Breast epithelium (tissue), 4 donors: Measurements from ENCODE around the gene JAM2. TPM values are rescaled to one million over a fixed set of nuclear protein-coding genes. Genes with fewer than 3 reads are reported as not detected.

Source experiments
- DNase-seq, 2 donors: peaks; one replicate each; pipeline ENCODE4 v3.0.0-alpha.2; 2019; ENCODE audit warnings: low spot score in 2 of 2
- H3K27ac ChIP-seq, 2 donors: fragments of 200-600 bp; sonication (generic) in 1 of 2; one replicate each; pipeline ENCODE4 v1.5.1; 2016 to 2019; ENCODE audit warnings: mild to moderate bottlenecking in 1 of 2
- H3K27me3 ChIP-seq, 2 donors: fragments of 200-600 bp; sonication (generic) in 1 of 2; one replicate each; pipeline versions ENCODE4 v1.5.1 to v1.6.0; 2017 to 2019; ENCODE audit warnings: control low read depth in 1 of 2, mild to moderate bottlenecking in 1 of 2
- H3K36me3 ChIP-seq: fragments of 200-600 bp; one replicate; pipeline ENCODE4 v1.5.1; 2019
- H3K4me1 ChIP-seq, 2 donors: fragments of 200-600 bp; sonication (generic); one replicate each; pipeline ENCODE4 v1.5.1; 2016 to 2019; ENCODE audit warnings: control low read depth in 1 of 2
- H3K4me3 ChIP-seq, 3 donors: fragments of 200-600 bp; sonication (generic); 1 replicate in 2 of 3; 2 replicates in 1 of 3; pipeline ENCODE4 v1.5.1; 2016 to 2019; ENCODE audit warnings: mild to moderate bottlenecking in 3 of 3, moderate library complexity in 2 of 3
- H3K9me3 ChIP-seq, 2 donors: fragments of 200-600 bp; sonication (generic) in 1 of 2; one replicate each; pipeline ENCODE4 v1.5.1; 2016 to 2019; ENCODE audit warnings: control low read depth in 1 of 2
- CTCF ChIP-seq, 3 donors: fragments of 450-650 bp; IDR thresholded peaks; one replicate each; pipeline ENCODE4 v1.5.1; 2016 to 2017; ENCODE audit warnings: antibody characterized with exemption in 3 of 3, mild to moderate bottlenecking in 3 of 3, moderate library complexity in 3 of 3
- POLR2A ChIP-seq: fragments of 450-650 bp; IDR thresholded peaks from one replicate; pipeline ENCODE4 v1.6.1; 2016; ENCODE audit warnings: antibody characterized with exemption, mild to moderate bottlenecking, moderate library complexity
- POLR2AphosphoS5 ChIP-seq, 3 donors: sonication (generic); formaldehyde crosslinking; IDR thresholded peaks; one replicate each; pipeline ENCODE4 v1.6.1; 2017; ENCODE audit warnings: antibody characterized with exemption in 3 of 3
- intact Hi-C: fragments of 100-400 bp; cut with DNase I; formaldehyde crosslinking; loops from one replicate; pipeline ENCODE4 v1.15.1; 2023; ENCODE audit warnings: low total_unique reads
- total RNA-seq, 3 donors: library from RNA; depleted of rRNA; stranded (reverse); fragments of >200 nt; gene quantifications; one replicate each; pipeline ENCODE4 v1.1.0, GENCODE V29; 2016

Gene JAM2
- total RNA-seq, 3 donors from 2014 or later, result 7.8 to 16.1 (median 11.9) TPM

- no peak for DNase-seq
- no peaks in the 10 kb centered on the region for H3K36me3 ChIP-seq
- TF ChIP-seq POLR2A, result no peak
- TF ChIP-seq CTCF (IDR thresholded peaks at IDR 0.05), result no peak
- no peak for TF ChIP-seq POLR2AphosphoS5 (IDR thresholded peaks at IDR 0.05)
- no peak overlapping the region for H3K4me3 ChIP-seq
- no peaks in the 10 kb centered on the region for H3K4me1 ChIP-seq
- H3K27me3 ChIP-seq, result no peaks in the 10 kb centered on the region
- no peaks in the 10 kb centered on the region for H3K9me3 ChIP-seq
- H3K27ac ChIP-seq, result peak overlapping the region; percentile 22 to 26
- intact Hi-C loops, result no loop called here
Observed at GRCh38 chr21:25626757-25627156, 12.3 kb upstream of the JAM2 start.

GRCh38 chr21:25632296-25632695 lies 6.8 kb upstream of the JAM2 start:
- Histone ChIP-seq H3K36me3 (no peaks in the 10 kb centered on the region), H3K27me3 (no peaks in the 10 kb centered on the region), H3K27ac (no peak overlapping the region), H3K9me3 (no peaks in the 10 kb centered on the region), H3K4me1 (no peaks in the 10 kb centered on the region), H3K4me3 (no peak overlapping the region)
- DNase-seq, result no peak
- intact Hi-C loops, result no loop called here
- TF ChIP-seq CTCF (IDR thresholded peaks at IDR 0.05), result no peak
- TF ChIP-seq POLR2AphosphoS5 (IDR thresholded peaks at IDR 0.05), result no peak
- TF ChIP-seq POLR2A, result no peak

- DNase-seq, result no peak
- H3K4me1 ChIP-seq, result no peaks in the 10 kb centered on the region
- TF ChIP-seq POLR2AphosphoS5 (IDR thresholded peaks at IDR 0.05) (no peak), POLR2A (no peak), CTCF (IDR thresholded peaks at IDR 0.05) (no peak)
- no peaks in the 10 kb centered on the region for H3K36me3 ChIP-seq
- no peaks in the 10 kb centered on the region for H3K9me3 ChIP-seq
- no peak overlapping the region for H3K27ac ChIP-seq
- H3K4me3 ChIP-seq, result no peak overlapping the region
- intact Hi-C loops, result no loop called here
- H3K27me3 ChIP-seq, result peaks cover 0 to 9% of the 10 kb centered on the region in 2 donors
Observed at GRCh38 chr21:25635310-25635709, 3.7 kb upstream of the JAM2 start.

- Histone ChIP-seq H3K27me3 (peaks cover 0 to 9% of the 10 kb centered on the region in 2 donors), H3K36me3 (no peaks in the 10 kb centered on the region), H3K4me3 (no peak overlapping the region), H3K4me1 (no peaks in the 10 kb centered on the region), H3K9me3 (no peaks in the 10 kb centered on the region), H3K27ac (no peak overlapping the region)
- TF ChIP-seq POLR2AphosphoS5 (IDR thresholded peaks at IDR 0.05) (no peak), CTCF (IDR thresholded peaks at IDR 0.05) (no peak), POLR2A (no peak)
- intact Hi-C loops, result no loop called here
- DNase-seq, result no peak
Observed at GRCh38 chr21:25636727-25637126, 2.3 kb upstream of the JAM2 start.

GRCh38 chr21:25637851-25638659 lies 1.0 kb upstream of the JAM2 start:
- intact Hi-C loops, result no loop called here
- H3K9me3 ChIP-seq, result no peaks in the 10 kb centered on the region
- peak overlapping the region in 2 of 3 donors; percentile 64 to 81 for H3K4me3 ChIP-seq
- no peak for TF ChIP-seq CTCF (IDR thresholded peaks at IDR 0.05)
- TF ChIP-seq POLR2A, result no peak
- no peak for TF ChIP-seq POLR2AphosphoS5 (IDR thresholded peaks at IDR 0.05)
- no peak for DNase-seq
- no peaks in the 10 kb centered on the region for H3K36me3 ChIP-seq
- H3K27me3 ChIP-seq, result peaks cover 0 to 9% of the 10 kb centered on the region in 2 donors
- no peak overlapping the region for H3K27ac ChIP-seq
- no peaks in the 10 kb centered on the region for H3K4me1 ChIP-seq
